WTC11 (cell line): ENCODE data around the gene PCGF1. TPM values are rescaled to one million over a fixed set of nuclear protein-coding genes. Genes with fewer than 3 reads are reported as not detected.
A peak's percentile ranks its signal among the peaks of the same experiment; 100 is the strongest.

Experiments
- ATAC-seq: fragments of 200-7000 bp; cut with Tn5 transposase; 2 replicates; pipeline ENCODE4 v1.10.0; 2021; ENCODE audit warnings: mild to moderate bottlenecking, moderate library complexity
- CTCF ChIA-PET: fragments of 300-600 bp; sonication (Branson Sonifier 250); formaldehyde crosslinking; loops from one replicate; lab custom pipeline; 2021; ENCODE audit warnings: antibody characterized with exemption; lab: Charles Lee
- POLR2A ChIA-PET: fragments of 350-600 bp; sonication (Branson Sonifier 250); formaldehyde crosslinking; loops from one replicate; lab custom pipeline; 2021; ENCODE audit warnings: antibody characterized with exemption; lab: Charles Lee
- DNase-seq: peaks from one replicate; pipeline ENCODE4 v3.0.0; 2021; ENCODE audit warnings: low spot score
- H3K27ac Mint-ChIP-seq: 2 replicates; pipeline ENCODE4 v1.8.0; 2021; ENCODE audit warnings: mixed read lengths
- H3K27me3 Mint-ChIP-seq: 2 replicates; pipeline ENCODE4 v1.8.0; 2021; ENCODE audit warnings: low read depth, mild to moderate bottlenecking, moderate library complexity, mixed read lengths
- H3K36me3 Mint-ChIP-seq: 2 replicates; pipeline ENCODE4 v1.8.0; 2021; ENCODE audit warnings: mixed read lengths
- H3K4me1 Mint-ChIP-seq: 2 replicates; pipeline ENCODE4 v1.8.0; 2022; ENCODE audit warnings: mixed read lengths
- H3K4me3 Mint-ChIP-seq: 2 replicates; pipeline ENCODE4 v1.8.0; 2021; ENCODE audit warnings: mild to moderate bottlenecking, moderate library complexity, mixed read lengths
- H3K9me3 Mint-ChIP-seq: 2 replicates; pipeline ENCODE4 v1.8.0; 2021; ENCODE audit warnings: mixed read lengths
- E2F1 ChIP-seq: sonication (generic); formaldehyde crosslinking; IDR thresholded peaks from 2 replicates; pipeline ENCODE4 v1.8.0; 2022; ENCODE audit warnings: mild to moderate bottlenecking, missing genetic modification reagents
- E2F4 ChIP-seq: sonication (generic); formaldehyde crosslinking; IDR thresholded peaks from 2 replicates; pipeline ENCODE4 v1.8.1; 2022; ENCODE audit warnings: low read depth, mild to moderate bottlenecking, moderate library complexity, missing genetic modification reagents, borderline replicate concordance
- E2F5 ChIP-seq: sonication (generic); formaldehyde crosslinking; IDR thresholded peaks from 2 replicates; pipeline ENCODE4 v1.8.1; 2022; ENCODE audit warnings: mild to moderate bottlenecking, moderate library complexity, missing genetic modification reagents
- EMX1 ChIP-seq: fragments of 250-450 bp; sonication (Bioruptor Pico); IDR thresholded peaks from 2 replicates; pipeline ENCODE4 v1.8.0; 2021; ENCODE audit warnings: mild to moderate bottlenecking
- IRF1 ChIP-seq: sonication (generic); formaldehyde crosslinking; IDR thresholded peaks from 2 replicates; pipeline ENCODE4 v1.8.0; 2023; ENCODE audit warnings: missing genetic modification reagents
- MYBL2 ChIP-seq: sonication (generic); formaldehyde crosslinking; IDR thresholded peaks from 2 replicates; pipeline ENCODE4 v1.8.1; 2023; ENCODE audit warnings: mild to moderate bottlenecking, moderate library complexity, missing genetic modification reagents
- NR3C1 ChIP-seq: sonication (generic); formaldehyde crosslinking; conservative IDR thresholded peaks from 2 replicates; pipeline ENCODE4 v1.8.1; 2023; ENCODE audit warnings: low read depth, mild to moderate bottlenecking, missing genetic modification reagents
- SMAD4 ChIP-seq: sonication (generic); formaldehyde crosslinking; IDR thresholded peaks from 2 replicates; pipeline ENCODE4 v1.8.0; 2022; ENCODE audit warnings: mild to moderate bottlenecking, missing genetic modification reagents
- ZBTB43 ChIP-seq: sonication (generic); formaldehyde crosslinking; IDR thresholded peaks from 2 replicates; pipeline ENCODE4 v1.8.1; 2023; ENCODE audit warnings: mild to moderate bottlenecking, missing genetic modification reagents
- ZNF219 ChIP-seq: sonication (generic); formaldehyde crosslinking; IDR thresholded peaks from 2 replicates; pipeline ENCODE4 v1.8.0; 2023; ENCODE audit warnings: missing genetic modification reagents, mild to moderate bottlenecking, borderline replicate concordance
- ZNF232 ChIP-seq: sonication (generic); formaldehyde crosslinking; IDR thresholded peaks from 2 replicates; pipeline ENCODE4 v1.8.0; 2022; ENCODE audit warnings: mild to moderate bottlenecking, missing genetic modification reagents
- ZNF263 ChIP-seq: sonication (generic); formaldehyde crosslinking; IDR thresholded peaks from 2 replicates; pipeline ENCODE4 v1.8.1; 2022; ENCODE audit warnings: low read depth, mild to moderate bottlenecking, moderate library complexity, missing genetic modification reagents
- ZNF671 ChIP-seq: fragments of 250-450 bp; sonication (Bioruptor Pico); IDR thresholded peaks from 2 replicates; pipeline ENCODE4 v1.8.0; 2021; ENCODE audit warnings: mild to moderate bottlenecking
- total RNA-seq: library from RNA; stranded (reverse); gene quantifications from 3 replicates; pipeline ENCODE4 v1.2.3, GENCODE V29; 2021

The PCGF1 gene
- total RNA-seq, 1 experiment from 2014 or later, result 15.7 TPM

GRCh38 chr2:74510272-74510671 lies 2.8 kb upstream of the PCGF1 start:
- peaks cover 91% of the 10 kb centered on the region for H3K27me3 Mint-ChIP-seq
- TF ChIP-seq E2F5 (CRISPR knock-in tag) (no peak), ZNF232 (CRISPR knock-in tag) (no peak), ZBTB43 (CRISPR knock-in tag) (no peak), MYBL2 (CRISPR knock-in tag) (no peak), NR3C1 (CRISPR knock-in tag) (no peak), IRF1 (CRISPR knock-in tag) (no peak), SMAD4 (no peak), E2F1 (CRISPR knock-in tag) (no peak)
- ATAC-seq (no peak), DNase-seq (no peak)
- CTCF ChIA-PET, result interaction anchor here (0.6 to 1.2 kb wide), 5 partner anchors 9 to 371 kb away, joined by 3 to 6 read pairs (median 4); partner anchors contain the start of genes CCDC142 and TTC31
- peaks cover 27% of the 10 kb centered on the region for H3K4me1 Mint-ChIP-seq
- POLR2A ChIA-PET, result no interaction called here
- no peak overlapping the region for H3K4me3 Mint-ChIP-seq
- H3K9me3 Mint-ChIP-seq, result no peaks in the 10 kb centered on the region
- H3K27ac Mint-ChIP-seq, result no peak overlapping the region
- peaks cover 11% of the 10 kb centered on the region for H3K36me3 Mint-ChIP-seq

- Mint-ChIP-seq H3K27ac (peak overlapping the region; percentile 87), H3K4me1 (peaks cover 28% of the 10 kb centered on the region), H3K36me3 (peaks cover 22% of the 10 kb centered on the region), H3K4me3 (peak overlapping the region; percentile 99), H3K27me3 (peaks cover 92% of the 10 kb centered on the region), H3K9me3 (no peaks in the 10 kb centered on the region)
- CTCF ChIA-PET, result interaction anchor here (1.0 to 3.0 kb wide), 6 partner anchors 8 to 79 kb away, joined by 3 to 13 read pairs (median 5); partner anchors contain the start of genes CCDC142, TTC31 and WBP1
- POLR2A ChIA-PET, result interaction anchor here (1.0 to 1.4 kb wide), 3 partner anchors 8 to 50 kb away, joined by 3 to 8 read pairs (median 3); partner anchors contain the start of gene WBP1
- ATAC-seq, result peak; percentile 38
- no peak for TF ChIP-seq ZNF219 (CRISPR knock-in tag)
- peak; percentile 45 for DNase-seq
Measured at GRCh38 chr2:74507926-74508520, 528 bp upstream of the PCGF1 start.

GRCh38 chr2:74505448-74506246 lies 1.8 kb downstream of the PCGF1 start:
- Mint-ChIP-seq H3K4me3 (no peak overlapping the region), H3K27ac (no peak overlapping the region), H3K36me3 (peaks cover 22% of the 10 kb centered on the region), H3K9me3 (no peaks in the 10 kb centered on the region), H3K4me1 (peaks cover 44% of the 10 kb centered on the region), H3K27me3 (peaks cover 92% of the 10 kb centered on the region)
- ChIA-PET POLR2A (no interaction called here), CTCF (interaction anchor here (0.8 kb wide), 1 partner anchor 82 kb away, joined by 3 read pairs; no protein-coding TSS in a partner anchor)
- ATAC-seq (no peak), DNase-seq (no peak)
- TF ChIP-seq ZNF671 (CRISPR knock-in tag) (no peak), ZNF263 (no peak), E2F4 (no peak), EMX1 (CRISPR knock-in tag) (no peak), ZBTB43 (CRISPR knock-in tag) (no peak)
